Keratinocyte (primary cell): ENCODE results near the gene CYP19A1. TPM values are rescaled to one million over a fixed set of nuclear protein-coding genes. Genes with fewer than 3 reads are reported as not detected.
A peak's percentile ranks its signal among the peaks of the same experiment; 100 is the strongest.

Source experiments
- DNase-seq: peaks from one replicate; pipeline ENCODE4 v3.0.0-alpha.2; 2011; ENCODE audit warnings: low read depth, missing footprints, low spot score
- FAIRE-seq: peaks from 2 replicates; lab custom pipeline; 2011; peaks lifted over from hg19 to GRCh38; lab: Jason Lieb, UNC
- H2AFZ ChIP-seq: 2 replicates; pipeline ENCODE4 v1.6.0; 2012; ENCODE audit warnings: low read length, control low read depth, inconsistent platforms; ENCODE audit not compliant: control insufficient read depth
- H3K27ac ChIP-seq: 2 replicates; pipeline ENCODE4 v1.5.1; 2011; ENCODE audit warnings: low read length; ENCODE audit not compliant: control insufficient read depth, insufficient read depth
- H3K27me3 ChIP-seq: 3 replicates; pipeline ENCODE4 v1.6.0; 2011; ENCODE audit warnings: low read length; ENCODE audit not compliant: control insufficient read depth, insufficient read depth; ENCODE audit errors: extremely low read depth
- H3K36me3 ChIP-seq, 2 experiments: 2 replicates in 1 of 2; 3 replicates in 1 of 2; pipeline ENCODE4 v1.5.1; 2011; ENCODE audit warnings: low read length in 2 of 2, mild to moderate bottlenecking in 1 of 2; ENCODE audit not compliant: control insufficient read depth in 2 of 2, insufficient read depth in 2 of 2; ENCODE audit errors: extremely low read depth in 1 of 2
- H3K4me1 ChIP-seq: 3 replicates; pipeline ENCODE4 v1.5.1; 2011; ENCODE audit warnings: low read length; ENCODE audit not compliant: control insufficient read depth, insufficient read depth; ENCODE audit errors: extremely low read depth
- H3K4me2 ChIP-seq: 3 replicates; pipeline ENCODE4 v1.6.0; 2011; ENCODE audit warnings: low read depth, low read length; ENCODE audit not compliant: control insufficient read depth, insufficient read depth; ENCODE audit errors: extremely low read depth
- H3K4me3 ChIP-seq, 3 experiments: fragments of 200-600 bp in 1 of 3; sonication (generic) in 1 of 3; 2 replicates in 2 of 3; 3 replicates in 1 of 3; pipeline ENCODE4 v1.5.1; 2011 to 2016; ENCODE audit warnings: low read length in 3 of 3, mild to moderate bottlenecking in 3 of 3, control low read depth in 2 of 3, inconsistent platforms in 1 of 3, low read depth in 1 of 3, mixed read lengths in 1 of 3, mixed run types in 1 of 3, moderate library complexity in 1 of 3; ENCODE audit not compliant: control insufficient read depth in 2 of 3, insufficient read depth in 2 of 3; ENCODE audit errors: extremely low read depth in 1 of 3
- H3K79me2 ChIP-seq: 2 replicates; pipeline ENCODE4 v1.6.0; 2012; ENCODE audit warnings: low read length; ENCODE audit not compliant: control insufficient read depth, insufficient read depth
- H3K9ac ChIP-seq: 3 replicates; pipeline ENCODE4 v1.6.0; 2011; ENCODE audit warnings: low read length; ENCODE audit not compliant: control insufficient read depth, insufficient read depth; ENCODE audit errors: extremely low read depth
- H3K9me1 ChIP-seq: 3 replicates; pipeline ENCODE4 v1.6.0; 2011; ENCODE audit warnings: low read length; ENCODE audit not compliant: control insufficient read depth, insufficient read depth; ENCODE audit errors: extremely low read depth
- H3K9me3 ChIP-seq: 2 replicates; pipeline ENCODE4 v1.5.1; 2012; ENCODE audit warnings: low read depth, low read length; ENCODE audit not compliant: control insufficient read depth
- H4K20me1 ChIP-seq: 3 replicates; pipeline ENCODE4 v1.6.0; 2011; ENCODE audit warnings: low read length; ENCODE audit not compliant: control insufficient read depth, insufficient read depth; ENCODE audit errors: extremely low read depth
- CTCF ChIP-seq, 3 experiments: IDR thresholded peaks in 1 of 3; conservative IDR thresholded peaks in 1 of 3; optimal IDR thresholded peaks in 1 of 3; 2 replicates in 2 of 3; 3 replicates in 1 of 3; pipeline versions ENCODE3 to v1.5.1; 2011; ENCODE audit warnings: low read length in 3 of 3, mild to moderate bottlenecking in 3 of 3, moderate library complexity in 2 of 3, control low read depth in 1 of 3, inconsistent platforms in 1 of 3; ENCODE audit not compliant: insufficient read depth in 2 of 3; ENCODE audit errors: extremely low read depth in 1 of 3
- EZH2 ChIP-seq: IDR thresholded peaks from one replicate; pipeline ENCODE4 v1.6.1; 2012; ENCODE audit warnings: inconsistent platforms, mild to moderate bottlenecking, low read length, moderate library complexity
- dilution Hi-C: fragments of 300-500 bp; cut with MboI; formaldehyde crosslinking; loops from one replicate; pipeline ENCODE4 v1.7.0; 2020; ENCODE audit warnings: low sequenced_read_pairs; ENCODE audit not compliant: extremely low pct_ligation_motif_present
- polyA plus RNA-seq, 5 experiments: library from polyadenylated mRNA; depleted of rRNA in 3 of 5; stranded (reverse) in 3 of 5; stranded (forward) in 1 of 5; unstranded in 1 of 5; fragments of >200 nt; gene quantifications; 1 replicate in 1 of 5; 2 replicates in 3 of 5; 3 replicates in 1 of 5; pipeline versions ENCODE4 v1.2.1 to v1.2.3, GENCODE V29; 2011 to 2012; ENCODE audit warnings: missing spikeins in 2 of 5, low read depth in 1 of 5, low replicate concordance in 1 of 5

CYP19A1 gene
- polyA plus RNA-seq, 1 donor (not counting 4 experiments of a cell fraction or from before 2014, with no cell fraction given), result not detected

GRCh38 chr15:51380999-51381806, 42.8 kb upstream of the CYP19A1 start:
- FAIRE-seq (peak; percentile 87), DNase-seq (peak; percentile 25)
- H3K9ac ChIP-seq, result no peak overlapping the region
- no peak overlapping the region for H3K4me2 ChIP-seq
- H3K36me3 ChIP-seq, result no peaks in the 10 kb centered on the region
- dilution Hi-C loops, result no loop called here
- H3K4me3 ChIP-seq, result no peak overlapping the region
- no peaks in the 10 kb centered on the region for H3K27me3 ChIP-seq
- no peak for TF ChIP-seq EZH2
- TF ChIP-seq CTCF (optimal IDR thresholded peaks at IDR 0.05 in 1 of 3, IDR thresholded peaks at IDR 0.05 in 1 of 3, conservative IDR thresholded peaks at IDR 0.05 in 1 of 3; ENCODE audit: extremely low read depth in 1 of 3, insufficient read depth in 2 of 3, low read length in 3 of 3), result peak; percentile 79 to 97 (median 97)
- no peak overlapping the region for H3K27ac ChIP-seq
- no peaks in the 10 kb centered on the region for H3K79me2 ChIP-seq
- no peaks in the 10 kb centered on the region for H3K9me3 ChIP-seq
- H3K4me1 ChIP-seq, result no peaks in the 10 kb centered on the region
- no peaks in the 10 kb centered on the region for H3K9me1 ChIP-seq
- H4K20me1 ChIP-seq, result no peaks in the 10 kb centered on the region
- H2AFZ ChIP-seq, result no peak overlapping the region

DNA sequence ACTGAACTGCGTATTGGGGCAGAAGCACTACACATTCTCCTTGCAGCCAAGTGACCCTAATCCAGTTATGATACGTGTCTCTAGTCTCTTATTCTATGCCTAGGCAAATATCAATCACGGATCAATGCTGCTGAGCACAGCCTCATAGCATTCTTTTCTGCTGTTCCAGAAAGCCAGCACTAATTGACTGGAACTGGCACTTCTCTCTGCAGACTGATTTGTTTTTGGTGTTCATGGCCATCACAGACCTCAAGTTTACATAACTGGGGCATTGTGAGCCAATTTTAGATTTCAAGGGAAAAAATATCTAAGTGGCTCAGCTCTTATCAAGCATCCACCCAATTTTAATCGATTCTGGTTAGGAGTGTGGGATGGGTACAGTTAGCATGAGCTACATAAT, 41.0 kb upstream of the CYP19A1 start:
- Histone ChIP-seq H4K20me1 (no peaks in the 10 kb centered on the region), H3K36me3 (no peaks in the 10 kb centered on the region), H3K4me2 (no peak overlapping the region), H3K79me2 (no peaks in the 10 kb centered on the region), H3K27me3 (no peaks in the 10 kb centered on the region), H3K9ac (no peak overlapping the region), H3K27ac (no peak overlapping the region), H3K4me3 (no peak overlapping the region), H3K9me3 (no peaks in the 10 kb centered on the region), H3K4me1 (no peaks in the 10 kb centered on the region), H2AFZ (no peak overlapping the region), H3K9me1 (no peaks in the 10 kb centered on the region)
- dilution Hi-C loops, result no loop called here
- TF ChIP-seq CTCF (optimal IDR thresholded peaks at IDR 0.05 in 1 of 3, IDR thresholded peaks at IDR 0.05 in 1 of 3, conservative IDR thresholded peaks at IDR 0.05 in 1 of 3; ENCODE audit: extremely low read depth in 1 of 3, insufficient read depth in 2 of 3, low read length in 3 of 3) (no peak), EZH2 (no peak)
- no peak for FAIRE-seq
- no peak for DNase-seq
